SK-N-MC (cell line): ENCODE results near the gene APOL6.
"Not testable (repeated sequence)": the region's sequence is repeated elsewhere in the genome, so short reads cannot be mapped to it uniquely, and the experiment has no call there.

Experiments used
- EZH2 ChIP-seq: fragments of 200-600 bp; sonication (generic); IDR thresholded peaks from one replicate; pipeline ENCODE4 v1.6.1; 2017; ENCODE audit warnings: antibody characterized with exemption
- FOXP2 ChIP-seq: optimal IDR thresholded peaks from 2 replicates; pipeline ENCODE3; 2011; ENCODE audit warnings: mild to moderate bottlenecking, moderate library complexity; ENCODE audit not compliant: insufficient read depth; ENCODE audit errors: extremely low read length, control extremely low read depth
- POLR2AphosphoS5 ChIP-seq: IDR thresholded peaks from 2 replicates; pipeline ENCODE4 v1.6.1; 2012; ENCODE audit warnings: mild to moderate bottlenecking, low read depth, low read length, borderline replicate concordance

DNA sequence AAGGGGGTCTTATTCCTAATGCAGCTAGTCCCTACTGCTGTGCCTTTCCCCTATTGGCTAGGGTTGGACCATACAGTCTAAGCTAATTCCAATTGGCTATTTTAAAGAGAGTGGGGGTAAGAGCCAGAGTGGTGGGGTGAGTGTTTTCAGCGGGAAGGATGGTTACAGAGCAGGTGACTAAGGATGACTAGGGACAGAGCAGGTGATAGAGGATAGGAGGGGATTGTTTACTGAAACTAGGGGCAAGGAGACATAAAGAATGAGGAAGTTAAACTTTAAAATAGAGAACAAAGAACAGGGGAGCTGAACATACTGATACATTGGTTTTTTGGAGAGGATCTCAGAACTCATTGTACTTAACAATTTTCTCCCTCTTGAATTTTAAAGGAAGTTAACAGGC, 27.8 kb downstream of the APOL6 start:
- not testable (repeated sequence) for TF ChIP-seq POLR2AphosphoS5, EZH2, FOXP2
